HG03575 (cell line): ENCODE data around the gene MAP2K5.
"Not testable (repeated sequence)": the region's sequence is repeated elsewhere in the genome, so short reads cannot be mapped to it uniquely, and the experiment has no call there.

Source experiments
- ATAC-seq: cut with Tn5 transposase; IDR thresholded peaks from one replicate; pipeline ENCODE4 v1.9.1; 2021; ENCODE audit not compliant: unreplicated experiment, insufficient number of reproducible peaks, low FRiP score; ENCODE audit errors: extremely low read depth

MAP2K5 gene

DNA sequence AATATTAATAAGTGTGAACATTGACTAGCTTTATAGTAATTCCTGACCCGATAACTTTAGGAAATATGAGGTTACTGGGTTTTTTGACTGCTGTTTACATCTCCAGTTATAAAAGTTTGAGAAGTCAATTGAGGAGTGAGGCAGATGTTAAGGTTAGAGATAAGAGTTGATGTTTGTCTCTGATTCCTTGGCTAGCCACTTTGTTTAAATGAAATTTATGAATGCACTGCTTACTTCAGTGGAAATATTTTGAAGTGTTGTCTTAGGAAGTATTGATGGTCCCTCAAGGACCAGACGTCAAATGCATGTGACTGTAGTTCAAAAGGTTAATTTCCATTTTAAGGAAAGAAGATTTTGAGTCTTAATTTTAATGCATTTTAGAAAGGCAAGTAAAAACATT, 41.7 kb downstream of the MAP2K5 start:
- no peak for ATAC-seq

DNA sequence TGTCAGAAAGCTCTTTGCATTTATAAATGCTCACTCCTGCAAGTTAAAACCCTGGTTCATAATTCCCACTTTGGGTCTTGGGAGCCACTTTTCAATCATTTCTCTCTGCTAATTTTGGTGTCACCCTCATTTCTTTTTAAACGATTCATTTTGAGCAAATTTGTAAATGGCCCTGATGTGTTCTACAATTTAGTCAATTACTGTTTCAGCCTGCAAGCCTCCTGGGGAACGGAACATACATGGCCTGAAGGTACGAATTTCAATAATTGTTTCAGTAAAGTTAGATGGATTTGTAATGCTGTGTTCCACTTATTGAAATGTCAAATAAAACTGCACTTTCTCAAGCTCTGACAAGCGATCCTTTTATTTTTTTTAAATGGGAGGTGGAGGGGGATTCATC, 43.2 kb downstream of the MAP2K5 start:
- no peak for ATAC-seq

DNA sequence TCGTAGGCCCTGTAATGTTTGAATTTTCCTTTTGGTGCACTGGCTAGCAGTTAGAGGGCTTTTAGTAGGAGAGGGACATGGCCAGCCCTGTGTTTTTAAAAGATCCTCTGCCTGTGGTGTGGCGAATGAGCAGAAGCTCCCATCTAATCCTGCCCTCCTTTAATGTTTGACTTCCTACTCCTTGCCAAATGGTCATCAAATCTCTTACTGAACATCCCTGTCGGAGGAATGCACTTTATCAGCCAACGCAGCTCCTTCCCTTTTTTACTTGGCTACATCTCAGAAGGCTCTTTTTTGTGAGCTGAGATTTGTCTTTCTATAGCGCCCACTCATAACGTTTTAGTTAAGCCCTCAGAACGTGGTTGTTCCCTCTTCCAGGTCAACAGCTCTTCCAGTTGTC, 44.8 kb downstream of the MAP2K5 start:
- ATAC-seq: no peak

DNA sequence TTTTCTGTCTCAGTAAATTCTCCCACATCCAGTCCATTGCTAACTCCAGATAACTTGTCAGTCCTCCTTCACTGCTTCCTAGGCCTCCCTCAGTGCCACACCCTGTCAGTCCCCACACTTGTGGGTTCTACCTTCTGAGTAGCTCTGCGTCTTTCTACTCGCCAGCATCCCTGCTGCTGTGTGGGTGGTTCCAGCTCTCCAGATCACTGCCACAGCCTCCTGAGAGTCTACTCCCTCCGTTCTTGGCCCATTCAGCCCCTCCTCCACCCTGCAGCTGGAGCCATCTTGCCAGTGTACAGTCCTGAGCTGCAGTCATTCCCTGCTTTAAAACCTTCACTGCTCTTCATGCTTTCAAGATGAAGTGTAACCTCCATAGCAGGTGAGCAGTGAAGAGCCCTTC, 45.3 kb downstream of the MAP2K5 start:
- no peak for ATAC-seq

DNA sequence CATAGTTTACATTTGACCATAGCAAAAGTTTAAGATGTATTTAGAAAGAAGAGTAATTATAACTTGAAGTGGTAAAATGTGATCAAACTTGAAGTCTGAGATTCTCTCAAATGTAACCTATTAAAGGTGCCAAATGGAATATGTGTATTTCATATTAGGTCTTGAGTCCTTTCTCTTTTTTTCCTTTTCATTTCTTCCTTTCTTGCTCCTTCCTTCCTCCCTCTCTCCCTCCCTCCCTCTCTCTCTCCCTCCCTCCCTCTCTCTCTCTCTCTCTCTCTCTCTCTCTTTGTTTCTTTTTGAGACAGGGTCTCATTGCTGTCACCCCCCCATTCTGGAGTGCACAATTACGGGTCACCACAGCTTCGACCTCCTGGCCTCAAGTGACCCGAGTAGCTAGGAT, 47.7 kb downstream of the MAP2K5 start:
- ATAC-seq: no peak

DNA sequence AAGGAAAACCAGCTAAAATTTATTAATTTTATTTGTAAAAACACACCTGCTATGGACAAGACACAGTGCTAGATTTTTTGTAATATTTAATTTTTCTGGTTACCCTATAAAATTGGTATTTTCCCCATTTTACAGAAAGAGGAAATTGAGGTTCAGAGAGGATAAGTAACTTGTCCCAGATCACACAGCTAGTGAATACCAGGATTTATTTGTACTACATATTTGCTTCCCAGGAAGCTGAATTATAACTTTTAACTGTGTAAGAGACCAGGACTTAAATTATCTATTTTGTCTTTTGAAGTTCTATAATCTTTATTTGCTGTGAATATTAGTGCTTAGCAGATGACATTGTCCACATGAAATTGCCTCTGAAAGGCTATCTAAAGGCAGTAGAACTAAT, 49.7 kb downstream of the MAP2K5 start:
- ATAC-seq: no peak

DNA sequence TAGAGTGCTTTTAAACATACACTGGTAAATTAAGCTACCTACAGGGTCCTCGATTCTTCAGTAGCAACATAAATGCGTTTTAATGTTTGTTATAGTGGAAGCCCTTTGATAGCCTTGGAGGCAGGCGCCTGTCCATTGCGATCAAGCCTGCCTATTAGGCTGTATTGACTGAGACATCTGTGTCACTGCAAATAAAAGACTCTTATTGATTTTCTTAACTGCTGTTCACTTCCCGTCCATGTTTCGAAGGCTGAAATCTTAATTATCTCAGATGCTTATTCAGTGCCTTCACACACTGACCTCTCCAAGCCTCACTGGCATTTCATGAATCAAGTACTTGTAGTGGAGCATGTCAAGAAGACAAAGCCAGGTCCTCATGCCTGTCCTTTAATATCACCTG, 51.1 kb downstream of the MAP2K5 start:
- ATAC-seq: no peak

DNA sequence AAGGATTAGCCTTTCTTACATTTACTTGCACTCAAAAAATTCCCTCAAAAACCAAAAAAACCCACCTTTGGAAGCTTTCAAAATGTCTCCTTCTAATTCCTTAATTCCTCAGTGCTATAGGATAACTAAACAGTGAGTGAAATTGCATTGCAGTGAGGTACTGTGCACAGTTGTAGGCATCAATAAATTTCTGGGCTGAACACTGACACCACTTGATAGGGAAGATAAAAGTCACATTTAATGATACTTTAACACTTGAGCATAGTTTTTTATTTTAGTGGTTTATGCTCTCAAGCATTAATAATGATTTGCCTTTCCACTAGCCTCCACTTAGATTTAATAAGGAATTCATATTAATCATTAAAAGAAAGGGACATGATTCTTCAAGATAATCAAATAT, 52.3 kb downstream of the MAP2K5 start:
- no peak for ATAC-seq

DNA sequence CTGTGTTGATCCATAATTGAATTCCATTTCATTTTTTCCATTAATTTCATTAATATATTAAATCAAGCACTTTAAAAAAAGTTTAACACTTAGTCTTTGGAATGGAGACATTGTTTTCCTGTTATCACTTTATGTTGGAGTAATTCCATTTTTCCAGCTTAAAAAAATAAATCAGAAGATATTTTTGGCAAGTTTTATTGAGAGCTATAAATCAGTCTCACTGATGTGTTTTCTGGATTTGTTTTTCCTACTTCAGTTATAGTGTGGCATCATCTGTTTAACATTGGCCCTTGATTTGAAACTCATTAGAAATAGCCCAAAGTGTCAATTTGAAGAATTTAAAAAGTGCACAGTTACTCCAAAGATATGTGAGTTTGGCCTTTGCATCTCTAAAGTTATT, 53.1 kb downstream of the MAP2K5 start:
- no peak for ATAC-seq

DNA sequence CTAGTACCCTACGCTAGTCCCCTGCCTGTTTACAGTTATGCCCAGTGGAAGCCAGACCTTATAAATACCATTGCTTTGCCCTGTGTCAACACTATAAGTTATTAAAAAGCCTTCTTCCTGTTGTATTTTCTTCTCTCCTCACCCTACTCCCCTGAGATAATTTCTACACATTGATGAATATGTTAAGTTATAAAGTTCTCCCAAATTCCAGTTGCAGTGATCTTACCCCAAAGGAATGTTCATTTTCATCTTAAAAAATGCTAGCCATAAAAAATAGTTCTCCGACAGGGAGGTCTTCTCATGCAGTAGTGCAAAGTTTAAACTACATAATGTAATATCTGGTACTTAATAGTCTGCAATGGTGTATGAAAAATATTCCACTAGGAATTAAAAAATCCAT, 58.6 kb downstream of the MAP2K5 start:
- no peak for ATAC-seq

DNA sequence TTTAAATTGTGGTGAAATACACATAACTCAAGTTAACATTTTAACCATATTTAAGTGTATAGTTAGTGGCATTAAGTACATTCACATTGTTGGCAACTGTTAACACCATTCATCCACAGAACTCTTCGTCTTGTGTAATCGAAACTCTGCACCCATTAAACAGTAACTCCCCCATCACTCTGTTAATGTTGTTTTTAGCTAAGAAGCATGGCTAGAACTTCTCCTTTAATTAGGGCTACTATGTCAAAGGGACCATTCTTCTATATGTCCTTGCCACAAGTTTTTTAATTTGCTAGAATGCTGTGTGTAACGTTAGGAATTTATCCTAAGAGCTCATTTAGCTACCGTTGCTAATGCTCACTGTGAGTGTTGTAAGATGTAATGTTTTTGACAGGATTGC, 60.6 kb downstream of the MAP2K5 start:
- ATAC-seq: no peak

DNA sequence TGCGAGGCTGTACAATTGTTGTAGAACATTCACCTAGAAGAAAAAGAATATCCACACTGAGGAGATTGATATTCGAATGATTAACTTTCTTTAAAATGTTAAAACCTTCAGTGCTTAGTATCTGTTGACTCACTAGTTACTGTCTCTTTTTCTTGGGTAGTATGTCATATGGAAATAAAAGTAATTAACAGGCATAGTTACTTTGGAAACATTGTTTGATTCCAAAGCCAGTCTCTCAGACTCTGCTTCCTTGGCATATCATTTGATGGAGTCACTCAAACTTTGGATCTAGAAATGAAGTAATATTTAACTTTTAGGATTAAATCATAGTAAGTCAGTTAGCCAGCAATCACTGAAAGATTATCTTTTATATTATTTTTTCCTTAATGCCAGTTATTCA, 63.4 kb downstream of the MAP2K5 start:
- no peak for ATAC-seq

DNA sequence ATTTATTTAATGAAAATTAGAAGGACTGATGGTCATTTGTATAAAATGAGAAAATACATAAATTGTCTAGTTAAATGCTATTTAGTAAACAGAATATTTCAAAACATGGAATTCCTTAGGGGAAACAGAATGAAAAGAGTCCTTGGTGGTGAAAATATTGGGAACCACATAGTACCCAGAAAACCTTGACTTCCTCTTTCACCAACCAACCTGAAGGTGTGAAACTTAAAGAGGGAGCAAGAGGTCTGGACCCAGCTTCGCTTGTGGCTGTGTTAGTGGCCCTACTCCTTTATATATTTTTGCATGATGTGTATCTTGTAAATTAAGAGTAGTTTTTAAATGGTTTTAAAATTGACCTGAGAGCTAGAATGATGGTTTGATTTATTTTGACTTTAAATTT, 64.2 kb downstream of the MAP2K5 start:
- no peak for ATAC-seq

DNA sequence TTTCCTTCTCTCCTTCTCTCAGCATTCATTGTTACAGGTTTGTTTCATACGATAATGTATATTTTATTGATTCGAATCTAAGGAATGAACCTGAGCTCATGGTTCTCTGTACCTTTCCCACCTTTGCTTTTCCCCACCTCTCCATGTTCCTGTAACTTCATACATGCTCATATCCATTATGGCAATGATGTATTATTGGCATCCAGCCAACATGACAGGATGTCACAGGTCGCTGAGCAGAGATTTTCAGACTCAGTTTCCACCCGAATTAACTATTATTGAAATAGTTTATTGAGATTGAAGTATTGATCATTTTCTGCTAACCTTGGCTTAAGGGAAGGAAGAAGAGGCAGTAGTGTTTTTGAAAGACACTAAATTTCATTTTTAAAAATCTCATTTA, 64.8 kb downstream of the MAP2K5 start:
- ATAC-seq: no peak

DNA sequence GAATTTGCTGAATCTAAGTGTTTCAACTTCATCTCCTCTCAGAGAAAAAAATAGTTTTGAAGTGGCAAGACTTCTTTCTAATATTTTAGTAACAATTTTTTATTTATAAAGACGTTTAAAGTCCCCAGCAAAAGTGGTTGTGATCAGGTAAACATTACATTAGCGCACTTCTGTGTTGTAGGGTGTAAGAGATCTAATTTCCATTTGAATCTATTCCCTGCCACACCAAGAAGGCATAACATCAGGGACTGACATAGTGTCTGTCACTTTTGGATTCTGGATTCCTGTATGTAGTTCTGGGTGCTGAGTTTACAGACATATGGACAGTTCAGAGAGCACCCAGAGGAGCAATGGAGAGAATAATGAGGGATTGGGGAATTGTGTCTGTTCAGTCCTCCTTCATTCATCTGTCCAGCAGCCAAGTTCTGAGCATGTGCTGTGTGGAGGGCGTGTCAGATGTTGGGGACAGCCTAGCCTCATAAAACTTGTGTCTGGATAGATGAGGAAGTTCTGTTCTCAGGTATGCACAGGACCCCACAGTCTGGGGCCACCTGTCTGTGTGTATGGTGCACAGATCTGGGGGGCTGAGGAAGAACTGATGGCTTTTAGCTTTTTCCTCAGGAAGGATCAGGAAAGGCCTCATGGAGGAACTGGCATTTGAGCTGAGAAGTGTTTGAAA, 65.6 kb downstream of the MAP2K5 start:
- no peak for ATAC-seq

DNA sequence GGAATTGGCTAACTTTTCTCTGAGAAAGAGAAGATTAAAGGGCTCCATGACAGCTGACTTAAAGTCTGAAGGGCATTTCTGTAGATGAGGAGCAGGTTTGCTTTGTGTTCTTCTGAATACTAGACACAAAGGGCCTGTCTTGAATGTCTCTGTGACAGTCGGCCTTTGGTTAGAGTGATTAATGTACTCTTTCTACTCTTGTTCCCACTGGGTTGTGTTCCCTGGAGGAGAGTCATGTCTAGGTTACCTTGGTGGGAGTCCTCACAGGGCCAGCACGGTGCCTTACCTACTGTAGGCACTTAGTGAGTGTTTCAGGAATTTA, 66.1 kb downstream of the MAP2K5 start:
- ATAC-seq: no peak

DNA sequence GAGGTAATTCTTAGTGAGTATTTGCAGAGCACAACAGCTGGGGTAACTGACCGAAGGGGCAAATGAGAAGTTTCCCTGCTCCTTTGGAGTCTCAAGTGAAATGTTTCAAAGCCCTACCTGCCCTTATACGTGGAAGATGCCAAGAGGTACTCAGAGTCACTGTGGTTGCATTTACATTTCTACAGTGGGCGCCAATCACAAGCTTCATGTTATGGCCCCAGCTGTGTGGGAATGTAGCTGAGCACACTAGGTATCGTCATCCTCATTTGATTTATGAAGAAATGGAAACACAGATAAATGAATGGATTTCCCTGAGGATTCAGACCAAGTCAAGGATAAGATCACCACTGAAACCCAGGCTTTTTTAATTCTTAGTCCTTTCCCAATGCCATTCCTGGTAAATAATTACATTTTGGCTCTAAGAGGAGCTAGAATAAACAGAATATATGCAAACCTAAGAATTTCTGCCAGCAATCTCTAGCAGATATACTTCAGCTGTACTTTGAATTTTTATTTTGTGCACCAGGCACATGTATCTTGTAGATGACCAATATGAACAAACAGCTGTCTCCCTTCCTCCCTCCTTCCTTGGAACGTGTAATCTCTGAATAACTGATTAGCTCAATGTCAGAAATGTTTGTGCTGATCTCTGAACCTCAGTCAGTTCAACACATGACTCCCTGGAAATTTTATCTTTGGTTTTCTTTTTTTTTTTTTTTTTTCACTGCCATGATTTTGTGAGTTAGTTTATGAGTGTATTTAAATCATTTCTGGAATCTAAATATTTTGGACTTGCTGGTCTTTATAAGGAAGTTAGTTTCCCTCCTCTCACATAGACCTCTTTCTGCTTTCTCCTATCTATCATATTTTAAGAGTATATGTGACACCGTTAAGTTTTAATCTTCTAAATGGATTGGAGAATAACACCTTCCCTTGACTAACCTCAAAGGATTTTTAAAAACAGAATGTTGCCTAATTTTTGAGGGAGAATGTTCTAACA, 69.2 kb downstream of the MAP2K5 start:
- ATAC-seq: no peak

DNA sequence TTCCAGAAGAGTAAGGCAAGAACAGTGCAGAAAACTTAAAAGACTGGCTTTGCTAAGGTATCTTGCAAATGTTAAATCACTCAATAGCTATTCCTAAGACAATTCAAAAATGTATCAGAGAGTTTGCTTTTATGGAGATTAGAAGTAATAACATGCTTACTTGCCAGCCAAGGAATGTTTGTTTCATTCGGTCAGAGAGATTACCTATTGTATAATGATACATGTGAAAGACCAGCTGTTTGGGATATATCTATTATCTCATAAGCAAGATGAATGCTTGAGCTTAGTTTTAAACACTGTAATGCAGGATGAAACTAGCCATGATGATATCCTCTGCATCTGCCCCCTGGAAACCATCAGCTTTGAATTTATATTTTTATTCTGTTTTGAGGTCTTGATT, 70.7 kb downstream of the MAP2K5 start:
- no peak for ATAC-seq

DNA sequence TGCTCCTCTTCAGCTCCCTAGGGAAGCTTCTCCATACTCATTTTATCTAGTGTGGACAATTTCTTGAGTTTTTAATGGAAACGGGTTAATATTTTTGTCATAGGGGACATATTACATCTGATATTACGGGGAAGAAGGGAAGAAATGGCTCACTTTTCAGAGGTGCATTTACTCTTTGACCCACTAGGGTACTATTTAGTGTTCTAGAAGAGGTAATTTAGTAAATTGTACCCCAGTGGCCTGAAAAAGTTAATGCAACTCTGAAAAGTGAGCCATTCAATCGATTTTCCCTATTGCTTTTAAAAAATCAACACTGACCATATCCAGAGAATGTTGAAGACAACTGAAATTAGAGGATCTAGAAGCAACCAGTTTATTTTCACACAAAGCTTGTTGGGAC, 71.2 kb downstream of the MAP2K5 start:
- ATAC-seq: no peak

DNA sequence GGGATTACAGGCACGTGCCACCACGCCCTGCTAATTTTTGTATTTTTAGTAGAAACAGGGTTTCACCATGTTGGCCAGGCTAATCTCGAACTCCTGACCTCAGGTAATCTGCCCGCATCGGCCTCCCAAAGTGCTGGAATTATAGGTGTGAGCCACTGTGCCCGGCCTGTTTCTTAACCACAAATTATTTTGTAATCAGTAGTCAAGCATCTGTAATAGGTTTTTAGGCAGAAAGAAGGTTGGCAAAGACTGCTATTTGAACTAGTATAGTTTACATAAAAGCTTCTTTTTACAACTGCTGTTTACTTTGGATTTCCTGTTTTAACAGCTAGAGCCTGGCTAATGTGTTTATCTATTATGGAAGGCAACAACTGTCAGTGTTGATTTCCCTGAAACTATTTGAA, 72.6 kb downstream of the MAP2K5 start:
- not testable (repeated sequence) for ATAC-seq

DNA sequence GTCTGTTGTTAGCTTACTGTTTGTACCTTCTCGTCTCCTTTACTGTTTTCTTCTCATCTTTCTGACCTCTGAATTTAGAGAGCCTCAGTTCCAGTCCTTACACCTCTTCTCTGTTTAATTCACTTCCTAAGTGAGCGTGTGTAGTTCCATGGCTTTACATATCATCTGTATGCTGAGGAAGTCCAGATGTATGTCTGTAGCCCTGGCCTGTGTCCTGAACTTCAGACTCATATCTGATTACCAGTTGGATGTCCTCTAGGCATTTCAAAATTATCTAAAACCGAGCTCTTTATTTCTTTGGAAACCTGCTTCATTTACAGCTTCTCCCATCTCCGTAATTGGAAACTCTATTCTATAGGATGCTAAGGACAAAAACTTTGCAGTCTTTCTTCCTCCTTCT, 75.8 kb downstream of the MAP2K5 start:
- ATAC-seq: no peak
